Measurements from ENCODE around the gene DPYD.

DPYD gene

DNA sequence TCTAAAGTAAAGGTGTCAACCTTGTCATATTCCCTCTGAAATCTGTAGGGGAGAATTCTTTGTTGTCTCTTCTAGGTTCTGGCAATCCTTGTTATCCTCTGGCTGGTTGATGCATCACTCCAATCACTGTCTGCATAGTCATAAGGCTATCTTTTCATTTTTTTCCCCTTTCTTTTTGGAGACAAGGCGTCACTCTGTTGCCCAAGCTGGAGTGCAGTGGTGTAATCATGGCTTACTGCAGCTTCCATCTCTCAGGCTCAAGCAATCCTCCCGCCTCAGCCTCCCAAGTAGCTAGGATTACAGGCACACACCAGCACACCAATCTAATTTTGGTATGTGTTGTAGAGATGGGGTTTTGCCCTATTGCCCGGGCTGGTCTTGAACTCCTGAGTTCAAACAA is 12.9 kb downstream of the DPYD start:
- DNase-seq (ENCODE audit: low read depth in 3 of 3, low spot score in 1 of 3), result no peak

DNA sequence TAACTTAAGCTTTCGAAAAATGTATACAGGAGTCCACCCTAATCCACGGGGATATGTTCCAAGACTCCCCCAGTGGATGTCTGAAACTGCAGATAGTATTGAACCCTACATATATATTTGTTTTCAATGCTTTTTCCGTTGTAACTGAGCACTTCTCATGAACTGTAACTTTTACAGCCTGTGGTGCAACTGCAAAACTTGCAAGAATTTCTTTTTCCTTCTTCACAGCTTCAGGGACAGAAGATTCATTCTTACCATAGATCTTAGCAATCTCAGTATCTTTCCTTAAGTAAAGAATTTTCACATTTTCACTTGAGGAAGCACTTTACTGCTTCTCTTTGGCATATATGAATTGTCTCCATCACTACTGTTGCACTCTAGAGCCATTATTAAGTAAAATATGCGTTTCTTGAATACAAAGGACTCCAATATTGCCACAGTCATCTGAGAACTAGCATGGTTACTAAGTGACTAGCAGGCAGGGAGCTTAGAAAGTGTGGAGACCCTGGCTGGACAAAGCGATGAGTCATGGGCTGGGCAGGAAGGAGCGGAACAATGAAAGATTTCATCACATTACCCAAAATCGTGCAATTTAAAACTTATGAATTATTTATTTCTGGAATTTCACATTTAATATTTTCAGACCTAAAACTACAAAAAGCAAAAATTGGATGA is 14.1 kb downstream of the DPYD start:
- DNase-seq (ENCODE audit: low read depth in 3 of 3, low spot score in 1 of 3), result no peak

DNA sequence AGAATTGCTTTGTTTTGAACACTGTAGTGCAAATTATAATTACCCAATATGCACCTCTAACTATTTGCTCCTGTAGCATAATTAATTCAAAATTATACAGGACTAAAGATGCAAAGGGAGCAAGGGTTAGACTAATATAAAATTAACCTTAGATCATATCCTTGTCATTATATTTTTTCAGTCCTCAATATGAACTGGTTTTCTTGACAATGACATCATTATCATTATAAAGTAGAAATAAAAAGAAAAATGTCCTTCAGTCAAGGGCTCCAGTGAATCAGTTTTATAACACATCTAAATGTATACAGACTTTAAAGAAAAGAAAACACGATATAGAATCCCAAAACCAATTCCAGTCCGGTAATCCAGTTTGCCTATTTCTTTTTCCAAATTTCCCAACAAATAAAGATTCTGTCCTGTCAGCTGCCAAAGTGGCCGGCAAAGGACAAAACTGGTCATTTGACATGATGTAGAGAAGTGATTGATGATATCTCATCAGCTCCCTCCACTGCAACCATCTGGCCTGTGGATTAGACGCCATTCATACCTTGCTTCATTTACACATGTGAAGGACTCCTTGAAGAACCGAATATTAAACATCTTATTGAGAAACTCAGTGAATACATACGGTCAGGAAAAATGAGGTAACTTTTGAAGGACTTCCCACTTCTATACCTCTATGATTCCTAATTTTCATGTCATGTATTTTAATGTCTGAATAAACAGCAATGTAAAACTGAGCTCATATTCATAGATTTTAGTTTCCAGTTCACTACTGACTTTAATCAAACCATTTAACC is 15.5 kb downstream of the DPYD start:
- no peak for DNase-seq (ENCODE audit: low read depth in 3 of 3, low spot score in 1 of 3)

DNA sequence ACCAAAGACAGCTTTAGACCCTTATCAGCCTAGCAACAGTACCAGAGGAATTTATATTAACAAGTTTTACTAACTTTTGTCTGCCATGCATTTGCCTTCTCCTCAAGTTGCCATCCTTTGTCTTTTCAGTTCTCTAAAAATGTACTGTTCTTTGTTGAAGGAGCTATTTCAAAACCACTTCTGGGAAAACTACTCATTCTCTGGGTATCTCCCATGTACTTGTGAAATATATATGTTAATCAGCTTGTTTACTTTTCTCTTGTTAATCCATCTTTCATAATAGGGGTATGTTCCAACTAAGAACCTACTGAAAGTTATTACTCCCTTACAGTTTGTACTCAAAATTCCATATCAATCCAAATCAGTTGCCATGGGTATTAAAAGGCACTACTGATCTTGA is 16.3 kb downstream of the DPYD start:
- no peak for DNase-seq (ENCODE audit: low read depth in 3 of 3, low spot score in 1 of 3)

DNA sequence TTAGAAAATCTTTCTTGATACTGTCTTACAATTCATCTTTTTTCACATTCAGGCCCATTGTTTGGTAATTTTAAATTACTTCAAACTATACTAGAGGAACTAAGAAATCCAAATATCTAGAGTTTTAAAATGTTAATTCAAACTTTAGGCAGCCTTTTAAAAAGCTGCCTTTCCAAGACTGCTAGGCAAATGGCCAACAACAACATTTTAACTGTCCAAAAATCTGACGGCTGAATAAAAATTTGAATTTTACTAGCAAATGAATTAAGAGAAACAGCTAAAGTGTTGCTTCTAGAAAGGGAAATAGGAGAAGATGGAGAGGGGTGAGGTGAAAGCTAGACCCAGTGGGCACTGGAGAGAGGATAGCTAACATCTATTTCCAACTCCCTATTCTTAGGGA is 17.2 kb downstream of the DPYD start:
- DNase-seq (ENCODE audit: low read depth in 3 of 3, low spot score in 1 of 3), result no peak

DNA sequence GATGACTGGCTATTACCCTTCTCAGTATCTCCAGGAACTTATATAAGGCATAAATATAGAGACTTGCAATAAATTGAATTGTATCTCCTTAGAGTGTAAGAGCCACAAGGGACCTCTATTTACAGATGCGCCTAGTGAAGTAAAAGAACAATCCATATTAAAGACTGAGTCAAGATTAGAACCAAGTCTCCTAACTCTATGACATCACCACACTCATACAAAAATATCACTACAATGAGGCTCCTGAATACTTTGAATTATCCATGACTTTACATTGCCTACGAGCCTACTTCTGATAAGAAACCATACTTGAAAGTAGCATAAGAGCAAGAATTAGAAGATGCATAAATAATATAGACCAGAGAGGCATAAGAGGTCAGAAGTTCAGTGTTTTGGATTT is 18.8 kb downstream of the DPYD start:
- DNase-seq (ENCODE audit: low read depth in 3 of 3, low spot score in 1 of 3), result no peak

DNA sequence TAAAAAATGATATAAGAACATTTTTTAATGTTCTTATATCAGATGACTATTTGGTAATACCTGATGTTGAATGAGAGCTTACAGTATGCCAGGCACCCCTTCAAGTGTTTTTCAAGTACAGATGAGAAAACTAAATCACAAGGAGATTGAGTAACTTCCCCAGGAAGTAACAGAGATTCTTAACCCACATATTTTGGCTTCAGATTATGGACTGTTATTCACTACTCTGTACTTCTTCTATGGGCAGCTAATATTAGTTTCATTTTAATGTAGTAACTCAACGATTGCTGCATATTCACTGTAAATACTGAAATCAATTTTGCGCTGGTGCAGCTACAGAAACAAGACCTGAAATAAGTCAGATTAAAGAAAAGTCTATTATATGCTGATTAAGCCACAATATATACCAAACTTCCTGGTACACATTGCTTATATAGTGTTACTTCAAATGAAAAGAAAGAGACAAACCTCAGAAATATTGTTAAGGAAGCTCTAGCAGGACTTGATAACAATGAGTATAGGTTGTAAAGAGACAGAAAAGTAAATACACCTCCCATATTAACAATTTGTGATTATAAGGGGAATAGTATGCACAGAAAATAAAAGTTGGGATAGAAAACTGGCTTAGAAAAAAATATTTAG is 19.7 kb downstream of the DPYD start:
- no peak for DNase-seq (ENCODE audit: low read depth in 3 of 3, low spot score in 1 of 3)

DNA sequence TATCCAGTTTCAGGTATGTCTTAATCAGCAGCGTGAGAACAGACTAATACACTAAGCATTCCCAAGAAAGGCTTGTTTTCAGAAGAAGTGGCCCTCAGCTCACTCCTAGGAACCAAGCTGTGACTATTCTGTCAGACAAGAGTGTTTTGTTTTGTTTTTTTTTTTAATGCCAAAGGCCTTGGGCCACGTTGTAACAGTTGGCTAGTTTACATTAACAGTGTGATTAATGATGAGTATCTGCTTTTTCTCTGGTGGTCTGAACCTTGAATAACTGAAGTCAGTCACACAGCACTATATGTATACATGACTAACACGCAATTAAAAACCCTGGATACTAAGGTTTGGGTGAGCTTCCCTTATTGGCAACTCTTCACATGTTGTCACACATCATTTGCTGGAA is 21.9 kb downstream of the DPYD start:
- no peak for DNase-seq (ENCODE audit: low read depth in 3 of 3, low spot score in 1 of 3)

DNA sequence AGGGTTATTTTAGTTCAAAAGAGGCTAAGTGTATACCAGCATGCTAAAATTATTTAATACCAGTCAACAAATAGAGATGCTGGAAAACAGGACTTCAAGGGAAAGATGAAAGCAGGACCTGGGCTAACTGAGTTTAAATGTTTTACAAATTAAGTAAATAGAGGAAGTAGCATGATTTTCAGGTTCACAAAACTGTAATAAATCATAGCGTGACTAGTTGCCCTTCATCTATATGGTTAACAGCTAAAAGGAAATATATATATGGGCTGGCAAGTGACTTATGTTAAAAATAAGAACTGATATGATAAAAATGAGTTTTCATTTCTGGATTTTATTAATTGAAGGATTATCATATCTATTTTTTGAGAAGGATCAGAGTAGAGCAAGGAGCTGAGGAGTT is 25.6 kb downstream of the DPYD start:
- no peak for DNase-seq (ENCODE audit: low read depth in 3 of 3, low spot score in 1 of 3)

DNA sequence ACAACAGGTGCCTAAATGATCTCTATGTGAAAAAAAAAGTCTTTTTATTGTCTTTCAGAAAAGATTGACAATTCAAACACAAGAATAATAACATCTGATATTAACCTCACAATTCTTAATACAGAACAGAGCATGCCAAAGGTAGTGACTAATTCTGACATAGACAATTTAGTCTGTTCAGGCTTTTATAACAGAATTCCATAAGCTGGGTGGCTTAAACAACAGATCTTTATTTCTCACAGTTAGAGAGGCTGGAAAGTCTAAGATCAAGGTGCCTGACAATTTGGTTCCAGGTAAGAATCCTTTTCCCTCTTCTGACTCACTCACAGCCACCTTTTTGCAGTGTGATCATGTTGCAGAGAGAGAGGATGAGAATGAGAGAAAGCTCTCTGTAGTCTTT is 27.0 kb downstream of the DPYD start:
- DNase-seq (ENCODE audit: low read depth in 3 of 3, low spot score in 1 of 3), result no peak

DNA sequence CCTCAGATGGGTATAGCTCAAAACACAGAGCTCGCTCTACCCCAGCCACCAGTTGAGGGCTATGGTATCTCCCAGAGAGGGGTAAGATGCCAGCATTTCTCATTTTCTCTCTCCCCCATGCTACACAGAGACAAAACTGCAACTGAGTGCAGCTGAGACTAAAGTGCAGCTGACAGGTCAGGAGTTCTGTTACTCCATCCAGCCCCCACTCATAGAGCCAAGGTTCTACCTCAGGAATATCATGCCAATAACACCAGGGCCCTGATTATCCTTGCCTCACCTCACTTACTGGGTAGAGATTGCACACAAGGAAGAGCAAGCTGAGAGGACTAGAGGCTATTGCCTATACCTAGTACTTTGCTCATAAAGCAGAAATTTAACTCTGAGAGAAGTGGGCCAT is 34.6 kb downstream of the DPYD start:
- no peak for DNase-seq (ENCODE audit: low read depth in 3 of 3, low spot score in 1 of 3)

DNA sequence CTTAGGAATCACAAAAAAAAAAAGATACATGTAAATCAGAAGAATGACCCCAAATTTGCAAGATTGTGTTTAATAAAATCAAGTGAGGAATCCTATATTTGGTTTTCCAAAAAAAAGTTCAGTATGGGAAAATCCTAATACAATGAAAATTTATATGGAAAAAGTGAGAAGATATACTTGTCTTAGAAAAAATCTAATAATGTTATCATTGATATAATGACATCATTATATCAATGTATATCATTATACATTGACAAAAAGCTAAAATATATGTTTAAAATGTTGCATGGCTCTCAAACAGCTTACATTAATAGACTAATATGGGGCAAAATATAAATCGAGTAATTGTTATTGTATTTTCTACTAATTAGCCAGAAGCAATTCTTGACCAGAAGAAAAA is 37.0 kb downstream of the DPYD start:
- no peak for DNase-seq (ENCODE audit: low read depth in 3 of 3, low spot score in 1 of 3)

DNA sequence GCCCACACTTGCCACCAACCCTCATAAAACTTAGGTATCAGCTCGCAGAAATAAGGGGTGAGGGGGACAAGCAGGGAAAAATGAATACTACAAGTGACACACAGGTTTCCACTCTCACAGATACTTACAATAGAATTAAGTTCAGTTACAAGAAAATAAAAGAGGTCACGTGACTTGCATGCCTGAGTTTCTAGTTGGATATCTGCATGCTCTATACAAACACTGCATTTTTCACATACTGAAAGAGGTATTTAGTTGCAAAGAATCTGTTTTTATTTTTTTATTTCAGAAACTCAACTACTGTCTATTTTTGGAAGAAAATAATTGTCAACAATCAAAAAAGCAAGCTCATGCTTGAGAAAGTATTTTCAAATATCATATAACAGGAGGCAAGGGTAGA is 43.5 kb downstream of the DPYD start:
- DNase-seq (ENCODE audit: low read depth in 3 of 3, low spot score in 1 of 3), result no peak

DNA sequence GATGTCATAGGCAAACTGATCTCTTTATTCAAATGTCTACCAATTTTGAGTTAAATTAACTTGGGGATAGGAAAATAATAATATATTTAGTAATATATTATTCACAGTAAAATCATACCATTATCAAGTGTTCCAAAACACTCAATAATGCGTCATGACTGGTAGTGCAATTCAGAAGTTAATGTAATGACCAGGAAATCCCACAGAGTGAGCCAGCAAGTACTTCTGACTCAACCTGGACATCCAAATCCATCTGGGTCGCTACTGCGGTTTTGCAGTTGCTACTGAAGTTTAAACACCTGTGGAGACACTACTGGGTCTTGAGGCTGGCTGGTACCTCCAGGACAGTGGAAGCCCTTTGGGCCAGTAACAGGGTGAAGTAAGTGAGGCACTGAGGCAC is 44.8 kb downstream of the DPYD start:
- DNase-seq (ENCODE audit: low read depth in 3 of 3, low spot score in 1 of 3), result no peak

DNA sequence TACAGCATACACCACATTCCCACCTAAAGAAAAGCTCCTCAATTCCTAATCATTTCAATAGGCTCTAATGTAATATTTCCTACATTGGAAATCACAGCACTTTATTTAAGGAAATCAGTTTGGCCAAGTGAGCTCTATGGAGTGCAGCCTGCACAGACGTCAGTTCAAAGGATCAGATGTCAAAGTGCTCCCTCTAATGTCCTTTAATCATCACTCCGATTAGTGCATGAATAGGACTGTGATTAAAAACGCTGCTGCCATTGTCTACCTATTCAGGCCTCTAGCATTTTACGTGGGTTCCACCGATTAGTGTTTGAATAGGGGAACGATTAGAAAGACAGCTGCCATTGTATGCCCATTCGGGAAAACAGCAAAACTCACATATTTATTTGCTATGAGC is 50.2 kb downstream of the DPYD start:
- DNase-seq (ENCODE audit: low read depth in 3 of 3, low spot score in 1 of 3), result no peak

DNA sequence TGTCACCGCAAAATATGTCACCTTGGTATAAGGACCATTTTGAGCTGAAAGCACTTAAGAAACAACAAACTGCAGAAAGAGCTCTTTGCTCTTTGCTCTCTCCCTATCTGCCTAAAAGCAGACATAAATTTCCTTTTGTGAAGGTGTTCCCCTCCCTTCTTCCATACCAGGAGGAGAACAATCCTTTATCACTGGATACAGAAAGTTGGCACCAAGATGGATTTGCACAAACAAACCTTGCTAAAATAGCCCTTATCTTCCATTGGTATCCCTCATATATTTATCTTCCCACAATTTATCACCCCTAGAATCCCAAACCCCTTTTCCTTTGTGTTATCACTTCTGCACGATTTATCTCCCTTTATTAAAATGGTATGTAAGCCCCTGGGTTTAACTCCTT is 51.4 kb downstream of the DPYD start:
- DNase-seq (ENCODE audit: low read depth in 3 of 3, low spot score in 1 of 3), result no peak

DNA sequence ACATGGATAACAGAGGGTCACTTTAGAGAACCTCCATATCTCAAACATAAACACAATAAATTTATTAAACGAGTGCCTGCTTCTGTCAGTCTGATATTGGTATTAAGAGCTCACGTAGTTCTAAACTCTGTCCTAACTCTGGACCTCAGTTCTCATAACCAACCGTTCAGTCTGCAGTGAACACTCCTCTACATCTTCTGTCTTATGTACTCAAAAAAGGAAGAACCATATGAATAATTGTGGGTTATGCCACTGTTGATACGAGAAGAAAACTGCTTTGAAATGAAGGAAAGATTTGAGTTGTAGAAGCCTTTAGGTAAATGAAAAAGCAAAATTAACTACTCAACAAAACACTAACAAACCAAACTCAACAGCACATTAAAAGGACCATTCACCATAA is 53.7 kb downstream of the DPYD start:
- no peak for DNase-seq (ENCODE audit: low read depth in 3 of 3, low spot score in 1 of 3)

DNA sequence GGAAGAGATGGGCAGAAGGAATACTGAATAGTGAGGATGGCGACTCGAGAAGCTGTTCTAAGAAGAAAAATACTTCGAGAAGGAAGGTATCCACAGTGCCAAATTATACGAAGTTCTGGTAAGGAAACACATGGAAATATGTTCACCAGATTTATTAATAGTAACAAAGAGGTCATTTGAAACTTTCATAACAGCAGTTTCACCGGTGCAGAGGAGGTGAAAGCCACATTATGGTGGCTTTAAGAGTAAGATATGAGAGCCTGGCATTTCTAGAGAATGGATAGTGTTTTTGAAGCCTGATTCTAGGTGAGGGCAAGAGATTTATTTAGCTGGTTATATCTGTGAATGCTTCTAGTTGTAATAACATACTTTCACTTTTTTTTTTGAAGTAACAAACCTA is 56.2 kb downstream of the DPYD start:
- no peak for DNase-seq (ENCODE audit: low read depth in 3 of 3, low spot score in 1 of 3)

DNA sequence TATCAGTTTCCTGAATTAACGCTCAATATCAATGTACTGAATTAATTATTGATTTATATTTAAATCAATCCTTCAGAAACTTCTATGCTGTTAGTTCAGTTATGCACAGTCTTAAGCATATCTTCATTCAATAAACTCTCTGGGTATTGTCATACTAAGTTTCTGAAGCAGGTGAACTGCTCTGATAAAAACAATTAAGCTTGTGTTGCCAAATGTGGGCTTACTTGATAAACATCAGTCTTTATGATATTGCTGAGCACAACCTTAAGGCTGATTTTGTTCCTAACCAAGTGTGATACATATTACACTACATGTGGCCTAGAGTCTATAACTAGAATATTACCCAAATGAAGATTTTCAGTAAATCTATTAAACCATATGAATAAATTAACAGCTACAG is 67.6 kb downstream of the DPYD start:
- DNase-seq (ENCODE audit: low read depth in 3 of 3, low spot score in 1 of 3), result no peak

DNA sequence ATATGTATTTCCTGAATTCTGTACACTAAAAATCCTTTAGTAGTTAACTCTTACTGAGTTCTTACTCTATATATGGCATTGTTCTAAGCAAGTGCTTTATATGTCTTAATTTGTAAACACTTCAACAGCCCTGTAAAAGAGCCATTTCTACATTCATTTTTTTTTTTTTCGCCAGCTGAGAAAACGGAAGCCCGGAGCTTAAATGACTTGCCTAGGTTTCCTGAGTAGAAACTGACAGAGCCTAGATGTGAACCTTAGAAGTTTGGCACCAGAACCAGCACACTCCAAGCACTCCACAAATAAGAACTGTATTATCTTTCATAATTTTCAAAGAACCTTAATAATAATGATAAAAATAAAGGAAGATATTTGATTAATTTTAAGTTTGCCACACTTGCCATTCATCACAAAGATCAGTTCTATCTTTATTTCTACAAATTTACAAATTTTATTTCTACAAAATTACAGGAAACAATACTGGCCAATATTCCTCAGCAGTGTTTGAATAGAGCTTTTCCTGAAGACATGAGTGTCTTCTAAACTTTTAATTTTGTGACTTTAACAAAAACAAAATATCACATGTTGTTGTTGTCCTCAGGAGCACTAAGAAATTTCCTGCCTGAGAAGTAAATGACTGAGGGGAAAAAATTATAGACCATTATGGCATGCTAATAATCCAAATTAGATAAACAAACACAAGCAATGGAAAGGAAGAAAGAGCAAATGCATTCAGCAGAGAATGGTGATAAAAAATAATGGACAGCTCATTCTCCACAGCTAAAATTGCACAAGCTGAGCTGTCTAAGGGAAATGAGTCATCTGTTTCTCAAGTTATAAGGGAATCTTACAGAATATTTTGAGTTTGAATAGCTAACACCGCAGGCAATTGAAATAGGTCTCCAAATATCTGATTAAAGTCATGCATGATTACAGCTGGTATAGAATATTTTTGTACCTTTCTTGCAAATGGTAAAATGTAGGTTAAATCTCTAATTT is 71.2 kb downstream of the DPYD start:
- no peak for DNase-seq (ENCODE audit: low read depth in 3 of 3, low spot score in 1 of 3)

DNA sequence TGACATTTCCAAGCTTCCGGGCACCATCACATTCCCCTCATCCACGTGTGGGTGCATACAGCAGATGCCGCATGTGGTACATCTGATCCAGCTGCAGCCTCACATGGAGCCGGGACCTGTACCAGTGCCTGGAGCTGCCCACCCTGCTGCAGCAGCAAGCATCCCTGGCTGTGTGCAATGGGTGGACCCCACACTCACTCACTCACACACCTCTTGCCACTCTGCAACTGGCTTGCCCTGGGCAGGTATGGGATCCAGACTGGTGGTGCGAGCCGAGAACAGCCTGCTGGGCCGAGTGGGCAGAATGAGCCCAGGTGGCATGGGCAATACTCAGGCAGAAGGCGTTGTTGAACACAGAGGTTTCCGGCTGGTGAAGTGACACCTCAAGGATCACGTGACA is 75.0 kb downstream of the DPYD start:
- DNase-seq (ENCODE audit: low read depth in 3 of 3, low spot score in 1 of 3), result no peak

All from stimulated activated CD4-positive, alpha-beta T cell treated with anti-CD3 and anti-CD28 coated beads, TNF-alpha, amount 100 ng/mL, for 1 hour (primary cell).